Measurements from ENCODE around the gene SLC30A2. TPM values are rescaled to one million over a fixed set of nuclear protein-coding genes. Genes with fewer than 3 reads are reported as not detected.
A peak's percentile ranks its signal among the peaks of the same experiment; 100 is the strongest.

Gene SLC30A2
- total and polyA plus RNA-seq, 10 donors = not detected

- H3K27ac ChIP-seq = no peak overlapping the region
- DNase-seq = no peak
- TF ChIP-seq POLR2A (IDR thresholded peaks at IDR 0.05) (no peak), CTCF (IDR thresholded peaks at IDR 0.05 in 8 of 11, conservative IDR thresholded peaks at IDR 0.05 in 3 of 11) (no peak), POLR2AphosphoS5 (IDR thresholded peaks at IDR 0.05) (no peak)
- H3K27me3 ChIP-seq (replicated peaks in 1 of 7) = peaks cover 0 to 94% (median 44%) of the 10 kb centered on the region in 7 donors
- peaks cover 4 to 15% (median 12%) of the 10 kb centered on the region in 6 donors for H3K4me1 ChIP-seq
- no peaks in the 10 kb centered on the region for H3K9me3 ChIP-seq
- intact Hi-C loops (cut with DNase I; ENCODE audit: low total_unique reads) = no loop called here
- WGBS, 5 donors = 6 to 7% (median 6%) methylated on average over 20 to 57 of the region's 57 CpGs; no CpG with 5 or more reads in 1 of the 5 donors
- H3K4me3 ChIP-seq = peak overlapping the region in 4 of 8 donors; percentile 2 to 51 (median 12)
- H3K36me3 ChIP-seq = no peaks in the 10 kb centered on the region
These were observed 553 bp upstream of the SLC30A2 start for GRCh38 chr1:26046246-26047095.

GRCh38 chr1:26044971-26045721 is 772 bp downstream of the SLC30A2 start:
- no peak for TF ChIP-seq POLR2AphosphoS5 (IDR thresholded peaks at IDR 0.05)
- no peak for TF ChIP-seq POLR2A (IDR thresholded peaks at IDR 0.05)
- H3K27me3 ChIP-seq (replicated peaks in 1 of 7) = peaks cover 0 to 90% (median 44%) of the 10 kb centered on the region in 7 donors
- WGBS, 5 donors = 30 to 49% (median 35%) methylated on average over 12 to 29 of the region's 29 CpGs
- H3K27ac ChIP-seq = no peak overlapping the region
- H3K36me3 ChIP-seq = no peaks in the 10 kb centered on the region
- DNase-seq = no peak
- no peaks in the 10 kb centered on the region for H3K9me3 ChIP-seq
- H3K4me3 ChIP-seq = peak overlapping the region in 1 of 8 donors; percentile 51
- peaks cover 4 to 15% (median 12%) of the 10 kb centered on the region in 6 donors for H3K4me1 ChIP-seq
- intact Hi-C loops (cut with DNase I; ENCODE audit: low total_unique reads) = no loop called here

- no peak overlapping the region for H3K27ac ChIP-seq
- 82 to 93% (median 86%) methylated on average over 3 of the region's 3 CpGs for WGBS, 5 donors
- H3K36me3 ChIP-seq = no peaks in the 10 kb centered on the region
- intact Hi-C loops (cut with DNase I; ENCODE audit: low total_unique reads) = no loop called here
- DNase-seq = no peak
- no peaks in the 10 kb centered on the region for H3K9me3 ChIP-seq
- no peak overlapping the region for H3K4me3 ChIP-seq
- no peak for TF ChIP-seq CTCF (IDR thresholded peaks at IDR 0.05 in 8 of 11, conservative IDR thresholded peaks at IDR 0.05 in 3 of 11)
- no peak for TF ChIP-seq POLR2AphosphoS5 (IDR thresholded peaks at IDR 0.05)
- no peak for TF ChIP-seq POLR2A (IDR thresholded peaks at IDR 0.05)
- peaks cover 0 to 85% (median 44%) of the 10 kb centered on the region in 7 donors for H3K27me3 ChIP-seq (replicated peaks in 1 of 7)
- H3K4me1 ChIP-seq = peaks cover 4 to 15% (median 12%) of the 10 kb centered on the region in 6 donors
These were observed 1.5 kb downstream of the SLC30A2 start for GRCh38 chr1:26044414-26044813.

GRCh38 chr1:26043765-26044164 is 2.2 kb downstream of the SLC30A2 start:
- TF ChIP-seq POLR2A (IDR thresholded peaks at IDR 0.05) (no peak), POLR2AphosphoS5 (IDR thresholded peaks at IDR 0.05) (no peak), CTCF (IDR thresholded peaks at IDR 0.05 in 8 of 11, conservative IDR thresholded peaks at IDR 0.05 in 3 of 11) (no peak)
- no peak for DNase-seq
- intact Hi-C loops (cut with DNase I; ENCODE audit: low total_unique reads) = no loop called here
- Histone ChIP-seq H3K9me3 (no peaks in the 10 kb centered on the region), H3K27me3 (replicated peaks in 1 of 7) (peaks cover 0 to 78% (median 44%) of the 10 kb centered on the region in 7 donors), H3K27ac (no peak overlapping the region), H3K36me3 (no peaks in the 10 kb centered on the region), H3K4me1 (peaks cover 4 to 15% (median 12%) of the 10 kb centered on the region in 6 donors), H3K4me3 (no peak overlapping the region)
- WGBS, 5 donors = 46 to 89% (median 68%) methylated on average over 2 of the region's 2 CpGs

Data from spleen (tissue), 11 donors.